Muscle of leg (tissue), 11 donors: ENCODE measurements around the gene PDPK1. TPM values are rescaled to one million over a fixed set of nuclear protein-coding genes. Genes with fewer than 3 reads are reported as not detected.
"Not testable (repeated sequence)": the region's sequence is repeated elsewhere in the genome, so short reads cannot be mapped to it uniquely, and the experiment has no call there.

Experiments used
- DNase-seq: peaks from one replicate; pipeline ENCODE4 v3.0.0; 2013
- H3K27ac ChIP-seq: one replicate; pipeline ENCODE4 v1.5.1; 2013; ENCODE audit warnings: mild to moderate bottlenecking, low read length, control low read depth
- H3K27me3 ChIP-seq: one replicate; pipeline ENCODE4 v1.6.1; 2013; ENCODE audit warnings: low read length; ENCODE audit not compliant: control insufficient read depth, insufficient read depth
- H3K36me3 ChIP-seq: one replicate; pipeline ENCODE4 v1.6.1; 2013; ENCODE audit warnings: low read length; ENCODE audit not compliant: control insufficient read depth, insufficient read depth
- H3K4me1 ChIP-seq: one replicate; pipeline ENCODE4 v1.6.1; 2013; ENCODE audit warnings: low read length; ENCODE audit not compliant: control insufficient read depth, insufficient read depth
- H3K4me3 ChIP-seq: one replicate; pipeline ENCODE4 v1.5.1; 2013; ENCODE audit warnings: low read length, control low read depth
- H3K9me3 ChIP-seq: replicated peaks from 2 replicates; pipeline ENCODE4 v1.6.1; 2013; ENCODE audit warnings: low read depth, low read length; ENCODE audit not compliant: control insufficient read depth
- WGBS: methylation state at CpG from one replicate; pipeline ENCODE4 v1.1.5; 2013; ENCODE audit warnings: missing lambda C conversion rate; ENCODE audit not compliant: insufficient coverage; 5-methylcytosine and 5-hydroxymethylcytosine counted together
- polyA plus RNA-seq, 8 donors: library from polyadenylated mRNA; unstranded; fragments of 120-200 nt; gene quantifications; one replicate each; pipeline versions ENCODE4 v1.2.1 to v1.2.3, GENCODE V29; 2013; ENCODE audit warnings: inconsistent platforms in 1 of 8, low replicate concordance in 1 of 8; ENCODE audit not compliant: insufficient read length in 8 of 8, insufficient read depth in 1 of 8
- total RNA-seq: library from RNA; stranded (reverse); fragments of 120-200 nt; gene quantifications from one replicate; pipeline ENCODE4 v1.2.4, GENCODE V29; 2013

The PDPK1 gene
- total and polyA plus RNA-seq, 9 donors: 14.9 to 37.3 (median 28.3) TPM

DNA sequence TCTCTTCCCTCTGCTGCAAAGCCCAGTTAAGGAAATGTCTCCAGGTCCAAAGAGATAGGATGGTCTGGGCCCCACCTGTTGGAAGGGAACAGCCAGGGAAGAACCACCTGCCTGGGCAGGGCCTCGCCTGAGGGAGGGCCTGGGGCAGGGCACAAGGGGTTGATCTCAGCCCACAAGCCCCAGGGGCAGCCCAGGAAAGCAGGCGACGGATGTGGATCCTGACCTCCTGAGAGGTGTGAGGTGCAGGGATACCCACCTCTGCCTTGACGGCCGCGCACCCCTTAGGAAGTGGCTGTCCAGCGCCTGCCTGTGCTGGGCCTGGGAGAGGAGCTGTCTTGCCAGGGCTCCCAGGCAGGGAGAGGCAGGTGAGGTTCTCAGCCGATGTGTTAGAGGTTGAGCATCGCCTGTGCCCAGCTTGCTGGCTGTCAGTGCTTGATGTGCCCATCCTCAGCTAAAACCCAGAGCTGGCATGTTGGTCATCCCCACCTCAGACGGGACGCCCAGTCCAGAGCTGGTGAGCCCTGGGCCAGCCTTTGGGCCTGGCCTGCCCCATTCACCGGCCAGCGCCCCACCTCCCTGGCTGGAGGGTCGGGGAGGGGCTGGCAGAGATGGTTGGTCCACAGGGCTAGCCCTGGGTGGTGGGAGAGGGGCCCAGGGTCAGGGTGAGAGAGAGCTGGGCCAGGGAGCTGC is 7.0 kb upstream of the PDPK1 start:
- Histone ChIP-seq H3K4me3 (no peak overlapping the region), H3K4me1 (peaks cover 22% of the 10 kb centered on the region), H3K27ac (peak overlapping the region; percentile 90), H3K27me3 (no peaks in the 10 kb centered on the region), H3K36me3 (peaks cover 39% of the 10 kb centered on the region), H3K9me3 (no peaks in the 10 kb centered on the region)
- 84% methylated on average over 13 of the region's 14 CpGs for WGBS
- peak; percentile 28 for DNase-seq

DNA sequence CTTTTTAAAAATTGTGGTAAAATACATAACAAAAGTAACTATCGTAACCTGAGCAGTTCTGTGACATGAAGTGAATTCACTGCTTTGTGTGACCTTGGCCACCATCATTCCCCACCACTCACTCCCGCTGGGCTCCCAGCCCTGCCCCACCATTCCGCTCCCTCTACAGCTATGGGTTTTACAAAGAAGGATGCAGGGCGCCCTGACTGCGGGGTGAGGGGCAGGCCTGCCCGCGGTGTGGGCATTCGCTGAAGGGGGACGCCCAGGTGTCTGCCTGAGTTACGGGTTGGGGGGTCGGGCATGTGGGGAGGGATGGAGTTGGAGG is 6.5 kb upstream of the PDPK1 start, which contains the start of gene CEMP1:
Gene CEMP1, minus strand, starts transcription at position 38 of the 325 bp plus-strand sequence. CDS start 335 bp downstream, outside the sequence.
- 1% methylated on average over 9 of the region's 11 CpGs for WGBS

DNA sequence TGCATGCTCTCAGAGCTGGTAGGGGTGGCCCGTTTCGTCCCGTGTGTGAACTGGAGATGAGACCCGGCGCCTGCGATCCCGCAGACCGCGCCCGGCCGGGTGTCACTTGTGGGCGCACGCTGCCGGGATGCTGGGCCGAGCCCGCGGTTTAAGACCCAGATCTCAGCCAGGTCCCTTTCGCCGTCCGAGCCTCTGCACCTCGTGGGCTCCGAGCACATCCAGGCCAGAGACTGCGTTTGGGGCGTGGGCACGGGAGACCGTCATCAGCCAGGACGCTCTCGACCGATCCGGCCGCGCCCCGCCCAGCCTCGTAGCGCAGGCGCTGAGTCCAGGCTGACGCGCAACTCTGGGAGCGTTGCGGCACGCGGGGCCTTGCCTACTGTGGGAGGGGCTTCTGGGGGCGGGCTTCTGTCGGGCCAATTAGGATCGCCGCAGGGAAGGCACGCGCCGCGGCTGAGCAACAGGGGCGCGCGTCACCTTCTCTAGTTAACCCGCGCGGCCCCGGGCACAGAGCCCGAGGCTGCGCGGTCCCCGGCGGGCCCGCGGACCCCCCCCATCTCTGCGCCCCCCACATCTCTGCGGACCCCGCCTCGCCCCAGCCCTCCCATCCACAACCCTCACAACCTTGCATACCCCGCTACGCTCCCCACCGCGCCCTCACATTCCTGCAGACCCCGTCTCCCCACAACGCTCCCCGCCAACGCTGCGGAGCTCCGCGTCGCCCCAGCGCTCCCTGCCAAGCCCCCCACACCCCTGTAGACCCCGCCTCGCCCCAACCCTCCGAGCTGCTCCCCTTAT is 5.9 kb upstream of the PDPK1 start:
- Histone ChIP-seq H3K27ac (peak overlapping the region; percentile 92), H3K36me3 (peaks cover 31% of the 10 kb centered on the region), H3K4me3 (peak overlapping the region; percentile 71), H3K27me3 (no peaks in the 10 kb centered on the region), H3K9me3 (no peaks in the 10 kb centered on the region), H3K4me1 (peaks cover 29% of the 10 kb centered on the region)
- WGBS: under 1% methylated on average over 76 of the region's 84 CpGs
- DNase-seq: peak; percentile 99

More for the DNA sequence above, 6.5 kb upstream of the PDPK1 start, which contains the start of gene CEMP1:
- Histone ChIP-seq H3K4me3 (peak within 1 kb of the TSS; percentile 71), H3K27me3 (no peaks in the 10 kb centered on the region), H3K36me3 (peaks cover 34% of the 10 kb centered on the region), H3K27ac (peak within 1 kb of the TSS; percentile 92), H3K9me3 (no peaks in the 10 kb centered on the region), H3K4me1 (peaks cover 27% of the 10 kb centered on the region)
- no peak for DNase-seq

DNA sequence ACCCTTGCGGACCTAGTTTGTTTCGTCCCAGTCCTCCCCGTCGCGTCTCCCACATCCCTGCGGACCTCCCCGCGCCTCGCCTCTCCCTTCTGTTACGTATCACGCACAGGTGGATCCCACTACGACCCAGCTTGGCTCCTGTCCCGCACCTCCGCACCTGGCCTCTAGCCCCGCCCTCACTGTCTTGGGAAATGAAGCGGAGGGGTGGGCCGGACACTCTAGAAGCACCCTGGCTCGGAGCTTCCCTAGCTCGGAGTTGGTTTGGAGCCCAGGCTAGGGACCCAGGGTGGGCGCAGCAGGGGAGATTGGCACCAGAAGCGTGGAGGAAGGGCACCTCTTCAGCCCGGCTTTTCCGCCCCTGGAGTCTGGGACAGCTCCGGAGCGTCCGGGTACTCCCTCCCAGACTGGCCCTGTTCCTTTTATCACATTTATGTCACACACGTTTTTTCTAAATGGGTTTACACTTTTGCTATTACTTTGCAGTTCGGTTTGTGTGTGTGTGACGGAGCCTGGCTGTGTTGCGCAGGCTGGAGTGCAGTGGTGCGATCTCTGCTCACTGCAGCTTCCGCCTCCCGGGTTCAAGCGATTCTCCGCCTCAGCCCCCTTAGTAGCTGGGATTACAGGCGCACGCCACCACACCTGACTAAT is 5.2 kb upstream of the PDPK1 start:
- under 1% methylated on average over 30 of the region's 37 CpGs for WGBS
- peak; percentile 75 for DNase-seq

DNA sequence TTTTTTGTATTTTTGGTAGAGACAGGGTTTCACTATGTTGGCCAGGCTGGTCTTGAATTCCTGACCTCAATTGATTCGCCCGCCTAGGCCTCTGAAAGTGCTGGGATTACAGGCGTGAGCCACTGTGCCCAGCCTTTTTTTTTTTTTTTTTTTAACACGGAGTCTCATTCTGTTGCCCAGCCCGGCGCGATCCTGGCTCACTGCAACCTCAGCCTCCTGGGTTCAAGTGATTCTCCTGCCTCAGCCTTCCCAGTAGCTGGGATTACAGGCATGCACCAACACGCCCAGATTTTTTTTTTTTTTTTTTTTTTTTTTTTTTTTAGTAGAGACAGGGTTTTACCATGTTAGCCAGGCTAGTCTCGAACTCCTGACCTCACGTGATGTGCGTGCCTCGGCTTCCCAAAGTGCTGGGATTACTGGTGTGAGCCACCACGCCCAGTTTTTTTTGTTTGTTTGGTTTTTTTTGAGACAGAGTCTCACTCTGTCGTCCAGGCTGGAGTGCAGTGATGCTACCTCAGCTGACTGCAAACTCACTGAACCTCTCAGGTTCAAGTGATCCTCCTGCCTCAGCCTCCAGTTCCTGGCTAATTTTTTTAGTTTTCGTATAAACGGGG is 4.6 kb upstream of the PDPK1 start:
- DNase-seq: peak; percentile 13
- Histone ChIP-seq H3K4me1 (peaks cover 34% of the 10 kb centered on the region), H3K27ac (peak overlapping the region; percentile 92), H3K4me3 (peak overlapping the region; percentile 71), H3K36me3 (peaks cover 18% of the 10 kb centered on the region)
- H3K9me3 ChIP-seq, H3K27me3 ChIP-seq: not testable (repeated sequence)
- 59% methylated on average over 7 of the region's 16 CpGs for WGBS

More for the DNA sequence above, 5.2 kb upstream of the PDPK1 start:
- Histone ChIP-seq H3K36me3 (peaks cover 24% of the 10 kb centered on the region), H3K27me3 (no peaks in the 10 kb centered on the region), H3K4me3 (peak overlapping the region; percentile 71), H3K27ac (peak overlapping the region; percentile 92), H3K4me1 (peaks cover 34% of the 10 kb centered on the region), H3K9me3 (no peaks in the 10 kb centered on the region)

DNA sequence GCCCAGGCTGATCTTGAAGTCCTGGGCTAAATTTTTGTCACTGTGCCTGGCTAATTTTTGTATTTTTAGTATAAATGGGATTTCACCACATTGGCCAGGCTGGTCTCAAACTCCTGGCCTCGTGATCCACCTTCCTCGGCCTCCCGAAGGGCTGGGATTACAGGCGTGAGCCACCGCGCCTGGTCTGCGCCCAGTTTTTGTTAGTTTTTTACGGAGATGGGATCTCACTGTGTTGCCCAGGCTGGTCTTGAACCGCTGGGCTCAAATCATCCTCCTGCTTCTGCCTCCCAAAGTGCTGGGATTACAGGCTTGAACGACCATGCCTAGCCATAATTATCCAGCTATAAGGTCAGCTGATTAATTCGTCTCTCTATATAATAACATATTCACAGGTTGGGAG is 3.9 kb upstream of the PDPK1 start:
- Histone ChIP-seq H3K36me3 (peaks cover 11% of the 10 kb centered on the region), H3K27me3 (no peaks in the 10 kb centered on the region), H3K4me1 (peaks cover 34% of the 10 kb centered on the region), H3K4me3 (no peak overlapping the region), H3K9me3 (no peaks in the 10 kb centered on the region), H3K27ac (no peak overlapping the region)
- no peak for DNase-seq
- WGBS: 89% methylated on average over 9 of the region's 11 CpGs

DNA sequence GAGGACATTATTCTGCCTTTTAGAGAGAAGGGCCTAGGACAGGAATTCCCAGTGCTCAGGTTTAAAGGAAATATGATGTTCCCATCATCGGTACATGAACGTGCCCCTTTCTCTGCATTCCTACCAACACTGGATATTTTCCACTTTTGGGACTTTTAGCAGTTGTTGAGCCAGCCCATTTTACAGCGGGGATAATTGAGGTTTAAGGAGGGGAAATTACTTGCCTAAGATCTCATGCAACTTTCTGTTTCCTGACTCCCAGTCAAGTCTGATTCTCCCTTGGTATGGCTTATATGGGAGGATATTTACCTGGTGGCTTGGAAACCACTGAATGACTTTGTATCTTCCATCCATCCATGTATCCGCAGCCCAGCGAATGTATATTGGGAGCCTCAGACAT is 3.5 kb upstream of the PDPK1 start:
- H3K4me1 ChIP-seq: peaks cover 39% of the 10 kb centered on the region
- not testable (repeated sequence) for H3K27ac ChIP-seq, DNase-seq, H3K27me3 ChIP-seq, H3K9me3 ChIP-seq, H3K4me3 ChIP-seq, H3K36me3 ChIP-seq
- no CpG with 5 or more reads among the region's 5 CpGs for WGBS

DNA sequence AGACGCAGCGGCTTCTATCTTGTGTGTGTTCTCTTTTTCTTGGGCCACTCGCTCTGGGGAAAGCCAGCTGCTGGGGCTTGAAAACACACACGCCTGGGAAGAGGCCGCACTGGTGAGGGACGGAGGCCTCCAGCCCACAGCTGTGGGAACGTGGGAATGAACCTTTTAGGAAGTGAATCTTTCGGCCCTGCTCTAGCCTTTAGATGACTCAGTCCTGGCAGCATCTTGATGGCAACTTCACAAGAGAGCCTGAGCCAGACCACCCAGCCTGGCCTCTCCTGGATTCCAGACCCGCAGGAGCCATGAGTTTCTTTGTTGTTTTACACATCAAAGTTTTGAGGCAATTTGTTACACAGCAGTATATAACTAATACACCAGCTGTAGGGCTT is 2.2 kb upstream of the PDPK1 start:
- H3K4me1 ChIP-seq: peaks cover 44% of the 10 kb centered on the region
- H3K27me3 ChIP-seq: no peaks in the 10 kb centered on the region
- no peaks in the 10 kb centered on the region for H3K9me3 ChIP-seq
- WGBS: 34% methylated on average over 6 of the region's 9 CpGs
- peak overlapping the region; percentile 35 for H3K27ac ChIP-seq
- H3K36me3 ChIP-seq: no peaks in the 10 kb centered on the region
- peak; percentile 75 for DNase-seq
- H3K4me3 ChIP-seq: no peak overlapping the region

DNA sequence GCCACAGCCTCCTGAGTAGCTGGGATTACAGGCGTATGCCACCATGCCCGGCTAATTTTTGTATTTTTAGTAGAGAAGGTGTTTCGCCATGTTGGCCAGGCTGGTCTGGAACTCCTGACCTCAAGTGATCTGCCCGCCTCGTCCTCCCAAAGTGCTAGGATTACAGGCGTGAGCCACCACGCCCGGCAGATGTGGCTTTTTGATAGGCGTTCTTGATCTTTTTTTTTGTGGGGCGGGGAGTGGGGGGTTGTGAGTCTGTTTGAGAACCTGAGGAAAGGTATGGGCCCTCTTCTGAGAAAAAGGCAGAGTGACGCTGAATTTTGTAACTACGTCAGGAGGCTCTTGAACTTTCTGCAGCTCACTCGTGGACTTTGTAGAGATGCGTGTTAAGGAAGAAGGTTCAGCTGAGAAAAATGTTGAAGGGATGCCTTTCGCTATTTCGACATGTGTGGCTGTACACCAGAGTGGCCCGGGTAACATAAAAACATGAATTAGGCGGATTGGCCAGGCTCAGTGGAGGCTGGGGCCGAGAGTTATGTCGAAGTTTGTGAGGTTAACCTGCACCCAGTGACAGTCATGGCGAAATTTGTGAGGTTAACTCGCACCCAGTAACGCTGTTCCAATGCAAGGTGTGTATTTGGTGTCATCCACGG is 1.5 kb downstream of the PDPK1 start:
- H3K4me3 ChIP-seq: not testable (repeated sequence)

More for the DNA sequence above, 1.5 kb downstream of the PDPK1 start:
- not testable (repeated sequence) for H3K27me3 ChIP-seq, DNase-seq, H3K27ac ChIP-seq, H3K9me3 ChIP-seq, H3K36me3 ChIP-seq
- peaks cover 31% of the 10 kb centered on the region for H3K4me1 ChIP-seq
- 86% methylated on average over 23 of the region's 24 CpGs for WGBS
